GM12865 (cell line): Measurements from ENCODE around the gene MGMT.

Experiments used
- DNase-seq: peaks from one replicate; pipeline ENCODE4 v3.0.0; 2010; ENCODE audit warnings: low read depth
- H3K4me3 ChIP-seq: 2 replicates; pipeline ENCODE4 v1.5.1; 2011; ENCODE audit warnings: mild to moderate bottlenecking, low read depth, low read length, control low read depth
- CTCF ChIP-seq: IDR thresholded peaks from 2 replicates; pipeline ENCODE4 v1.5.1; 2011; ENCODE audit warnings: low read length, control low read depth, low read depth, inconsistent platforms; ENCODE audit not compliant: insufficient read depth; ENCODE audit errors: missing control alignments

MGMT gene

GRCh38 chr10:129607607-129608109, 140.6 kb downstream of the MGMT start:
- H3K4me3 ChIP-seq: no peak overlapping the region
- TF ChIP-seq CTCF: no peak
- DNase-seq: no peak

- H3K4me3 ChIP-seq: no peak overlapping the region
- TF ChIP-seq CTCF: no peak
- no peak for DNase-seq
Observed at GRCh38 chr10:129608653-129609052, 141.6 kb downstream of the MGMT start.

DNA sequence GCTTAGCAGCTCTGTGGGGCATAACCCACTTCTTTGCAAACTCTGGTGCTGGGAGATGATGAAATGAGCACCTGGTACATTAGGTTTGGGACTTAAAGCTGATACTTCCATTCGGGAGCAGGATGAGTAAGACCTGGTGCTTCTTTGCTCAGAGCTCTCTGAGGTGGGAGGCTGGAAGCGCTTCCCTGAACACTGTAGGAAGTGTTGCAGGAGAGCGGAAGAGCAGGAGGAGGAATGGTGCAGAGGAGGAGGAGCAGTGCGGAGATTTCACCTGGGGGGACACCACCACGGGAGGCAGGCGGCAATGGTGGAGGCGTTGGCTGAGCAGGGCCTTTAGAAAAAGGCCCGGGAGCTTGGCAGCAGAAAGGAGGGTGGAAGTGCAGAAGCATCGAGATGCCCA, 142.5 kb downstream of the MGMT start:
- DNase-seq: no peak
- H3K4me3 ChIP-seq: no peak overlapping the region
- TF ChIP-seq CTCF: no peak

DNA sequence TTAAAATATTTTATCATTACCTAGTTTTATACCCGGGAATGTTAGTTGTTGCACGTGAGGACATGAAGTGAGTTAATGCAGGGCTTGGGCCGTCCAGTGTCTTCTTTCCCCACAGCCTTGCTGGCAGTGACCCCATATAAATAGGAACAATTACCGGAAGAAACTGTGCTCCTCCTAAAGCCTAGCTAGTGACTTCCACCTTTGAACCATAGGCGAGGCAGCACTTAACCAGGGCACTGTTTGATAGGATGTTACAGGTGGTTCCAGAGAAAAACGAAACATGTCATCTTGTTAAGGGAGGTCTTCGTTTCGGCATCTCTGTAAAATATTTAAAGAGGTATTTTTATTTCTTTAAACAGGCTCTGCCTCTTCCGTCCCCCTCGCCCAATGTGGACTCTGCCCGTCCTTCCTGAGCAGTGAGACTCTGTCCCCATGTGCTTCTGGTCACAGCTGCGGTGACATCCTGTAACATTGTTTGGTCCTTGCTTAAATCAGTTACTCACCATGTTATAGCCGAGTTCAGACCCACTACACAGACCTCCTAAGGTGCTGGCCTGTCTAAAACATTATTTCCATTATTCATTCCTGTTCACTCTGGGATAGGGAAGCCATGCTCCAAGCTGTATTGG, 145.6 kb downstream of the MGMT start:
- no peak for DNase-seq
- no peak for TF ChIP-seq CTCF
- H3K4me3 ChIP-seq: no peak overlapping the region

DNA sequence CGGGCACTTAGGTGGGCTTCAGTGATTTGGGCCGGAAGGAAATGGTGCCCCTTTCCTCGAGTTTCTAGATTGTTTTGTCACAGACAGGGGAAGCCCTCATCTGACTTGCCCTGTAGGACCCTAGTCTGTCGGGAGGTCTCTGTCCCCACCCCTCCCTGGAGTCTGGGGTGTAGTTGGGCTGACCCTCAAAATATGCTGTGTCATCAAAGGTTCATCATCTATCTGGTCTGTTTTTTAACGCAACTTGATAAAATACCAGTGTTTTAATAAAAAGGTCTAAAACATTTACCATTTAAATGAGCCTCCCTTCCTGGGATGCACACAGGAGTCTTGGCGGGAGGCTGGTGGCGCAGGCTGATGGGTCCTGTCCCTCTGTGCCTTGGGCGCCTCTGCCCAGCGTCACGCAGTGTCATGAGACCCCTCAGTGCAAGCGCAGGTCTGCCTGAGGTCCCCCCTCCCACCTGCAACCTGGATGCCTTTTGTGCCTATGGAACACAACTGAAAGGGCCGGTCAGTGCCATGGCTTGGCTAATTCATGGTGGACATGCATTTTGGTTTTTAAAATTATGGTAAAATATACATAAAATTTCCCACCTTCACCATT, 146.4 kb downstream of the MGMT start:
- no peak for TF ChIP-seq CTCF

GRCh38 chr10:129614341-129614740, 147.3 kb downstream of the MGMT start:
- no peak for DNase-seq
- H3K4me3 ChIP-seq: no peak overlapping the region
- no peak for TF ChIP-seq CTCF

More for the DNA sequence above, 146.4 kb downstream of the MGMT start:
- no peak overlapping the region for H3K4me3 ChIP-seq
- DNase-seq: no peak
